ENCODE measurements around the gene MRPS33. TPM values are rescaled to one million over a fixed set of nuclear protein-coding genes. Genes with fewer than 3 reads are reported as not detected.

Gene MRPS33
- total and polyA plus RNA-seq, 2 of the 13 experiments (the other 11 are each of a cell fraction or from before 2014, with no cell fraction given), result 50.9 to 91.0 TPM

DNA sequence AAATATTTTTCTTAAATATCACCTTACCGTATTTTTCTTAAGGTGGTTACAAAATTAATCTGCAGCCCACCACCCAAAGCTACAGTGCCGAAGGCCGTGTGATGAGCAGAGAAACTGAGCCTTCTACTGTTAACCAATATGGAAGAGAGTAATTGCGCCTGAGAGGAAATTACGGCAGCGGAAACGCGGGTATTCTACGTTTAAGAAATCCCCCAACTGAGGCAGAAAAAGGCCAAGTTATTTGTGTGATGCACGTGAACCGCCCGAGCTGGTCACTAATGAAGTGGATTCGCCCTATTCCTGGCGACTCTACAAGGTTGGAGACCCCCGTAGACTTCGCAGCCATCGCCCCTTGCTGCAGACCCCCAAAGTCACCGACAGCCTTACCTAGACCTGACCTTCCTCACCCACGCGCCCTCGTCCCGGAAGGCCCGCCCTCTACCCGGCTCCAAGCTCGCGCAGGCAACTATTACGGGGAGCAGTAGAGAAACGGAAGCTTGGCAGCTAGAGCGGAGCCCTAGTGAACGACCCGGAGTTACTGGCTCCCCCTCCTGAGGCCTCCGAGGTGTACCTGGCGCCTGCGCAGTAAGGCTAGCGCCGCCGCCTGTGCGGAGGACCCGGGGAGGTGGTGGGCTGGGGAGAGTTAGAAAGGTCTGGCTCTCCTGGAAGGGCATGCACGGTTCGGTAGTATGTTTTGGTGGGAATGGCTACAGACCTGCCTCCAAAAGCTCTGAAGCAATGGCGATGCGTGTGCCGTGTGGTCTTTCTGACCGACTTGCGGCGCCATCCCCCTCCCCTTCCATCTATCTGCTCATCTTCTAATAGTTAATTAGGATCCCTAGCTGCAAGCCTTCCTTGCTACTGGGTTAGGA is at the start of gene MRPS33 (continued):
- TF ChIP-seq ZNF343 (CRISPR knock-in tag; IDR thresholded peaks at IDR 0.05) (no peak), SRSF1 (optimal IDR thresholded peaks at IDR 0.05; ENCODE audit: low read depth, low read length) (peak; percentile 84), ZNF816 (CRISPR knock-in tag; IDR thresholded peaks at IDR 0.05; ENCODE audit: borderline replicate concordance) (peak; percentile 89; the same call in 1 of the 2 replicates), ZNF33A (CRISPR knock-in tag; IDR thresholded peaks at IDR 0.05; ENCODE audit: borderline replicate concordance) (0 out of 2 replicates have a peak, but pooled peaks have one; percentile 71), ZNF556 (CRISPR knock-in tag; IDR thresholded peaks at IDR 0.05; ENCODE audit: borderline replicate concordance) (no peak; the same call in 1 of the 2 replicates), ZNF83 (CRISPR knock-in tag; IDR thresholded peaks at IDR 0.05; ENCODE audit: borderline replicate concordance) (no peak; the same call in 1 of the 2 replicates), FOXK1 (CRISPR knock-in tag; IDR thresholded peaks at IDR 0.05; ENCODE audit: borderline replicate concordance, low read depth) (peak; percentile 84), FOSL2 (CRISPR knock-in tag; IDR thresholded peaks at IDR 0.05) (no peak; the same call in none of the 2 replicates), KMT2A (CRISPR knock-in tag; IDR thresholded peaks at IDR 0.05) (peak; percentile 72; the same call in 1 of the 2 replicates), TBL1XR1 (IDR thresholded peaks at IDR 0.05; ENCODE audit: borderline replicate concordance, low read length, partially characterized antibody) (no peak), ZBTB20 (CRISPR knock-in tag; IDR thresholded peaks at IDR 0.05; ENCODE audit: borderline replicate concordance, low read depth) (peak; percentile 69; the same call in 1 of the 2 replicates), ZNF180 (CRISPR knock-in tag; IDR thresholded peaks at IDR 0.05; ENCODE audit: borderline replicate concordance, low read depth) (no peak), ZNF251 (CRISPR knock-in tag; IDR thresholded peaks at IDR 0.05) (no peak), SMAD1 (CRISPR knock-in tag; IDR thresholded peaks at IDR 0.05; ENCODE audit: borderline replicate concordance, low read depth) (peak; percentile 86; the same call in 1 of the 2 replicates), ZNF136 (CRISPR knock-in tag; IDR thresholded peaks at IDR 0.05; ENCODE audit: low read depth) (no peak), GABPA (IDR thresholded peaks at IDR 0.05; ENCODE audit: low read depth, low read length) (peak; percentile 84), GABPA (CRISPR knock-in tag; IDR thresholded peaks at IDR 0.05; ENCODE audit: low read depth) (peak; percentile 97), TMF1 (CRISPR knock-in tag; IDR thresholded peaks at IDR 0.05; ENCODE audit: low read depth) (peak; percentile 65; the same call in 1 of the 2 replicates), ONECUT2 (CRISPR knock-in tag; IDR thresholded peaks at IDR 0.05) (no peak), SKI (IDR thresholded peaks at IDR 0.05; ENCODE audit: partially characterized antibody) (peak; percentile 15), ZNF329 (CRISPR knock-in tag; IDR thresholded peaks at IDR 0.05; ENCODE audit: low read depth) (no peak), JARID2 (CRISPR knock-in tag; IDR thresholded peaks at IDR 0.05; ENCODE audit: insufficient replicate concordance) (no peak), ZNF547 (CRISPR knock-in tag; IDR thresholded peaks at IDR 0.05) (no peak; the same call in 1 of the 2 replicates), ZNF607 (CRISPR knock-in tag; IDR thresholded peaks at IDR 0.05; ENCODE audit: borderline replicate concordance) (peak; percentile 91)
- TF ChIP-seq, protein P1, sequence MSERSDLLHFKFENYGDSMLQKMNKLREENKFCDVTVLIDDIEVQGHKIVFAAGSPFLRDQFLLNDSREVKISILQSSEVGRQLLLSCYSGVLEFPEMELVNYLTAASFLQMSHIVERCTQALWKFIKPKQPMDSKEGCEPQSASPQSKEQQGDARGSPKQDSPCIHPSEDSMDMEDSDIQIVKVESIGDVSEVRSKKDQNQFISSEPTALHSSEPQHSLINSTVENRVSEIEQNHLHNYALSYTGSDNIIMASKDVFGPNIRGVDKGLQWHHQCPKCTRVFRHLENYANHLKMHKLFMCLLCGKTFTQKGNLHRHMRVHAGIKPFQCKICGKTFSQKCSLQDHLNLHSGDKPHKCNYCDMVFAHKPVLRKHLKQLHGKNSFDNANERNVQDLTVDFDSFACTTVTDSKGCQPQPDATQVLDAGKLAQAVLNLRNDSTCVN (CRISPR knock-in tag; IDR thresholded peaks at IDR 0.05; ENCODE audit: borderline replicate concordance), result no peak; the same call in 1 of the 2 replicates
- TF ChIP-seq, protein P2, sequence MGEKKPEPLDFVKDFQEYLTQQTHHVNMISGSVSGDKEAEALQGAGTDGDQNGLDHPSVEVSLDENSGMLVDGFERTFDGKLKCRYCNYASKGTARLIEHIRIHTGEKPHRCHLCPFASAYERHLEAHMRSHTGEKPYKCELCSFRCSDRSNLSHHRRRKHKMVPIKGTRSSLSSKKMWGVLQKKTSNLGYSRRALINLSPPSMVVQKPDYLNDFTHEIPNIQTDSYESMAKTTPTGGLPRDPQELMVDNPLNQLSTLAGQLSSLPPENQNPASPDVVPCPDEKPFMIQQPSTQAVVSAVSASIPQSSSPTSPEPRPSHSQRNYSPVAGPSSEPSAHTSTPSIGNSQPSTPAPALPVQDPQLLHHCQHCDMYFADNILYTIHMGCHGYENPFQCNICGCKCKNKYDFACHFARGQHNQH (CRISPR knock-in tag; IDR thresholded peaks at IDR 0.05), result peak; percentile 94

All from HepG2 (cell line).